Body of pancreas (tissue), 4 donors: Measurements from ENCODE around the gene DNM3. TPM values are rescaled to one million over a fixed set of nuclear protein-coding genes. Genes with fewer than 3 reads are reported as not detected.

Experiments used
- ATAC-seq: fragments of 150-250 bp; one replicate; pipeline ENCODE4 v1.9.1; 2016
- DNase-seq, 4 donors: peaks; one replicate each; pipeline ENCODE4 v3.0.0-alpha.2; 2019
- H3K27ac ChIP-seq, 4 donors: fragments of 200-600 bp; sonication (generic); 1 replicate in 3 of 4; 2 replicates in 1 of 4; pipeline versions ENCODE4 v1.5.1 to v1.6.1; 2016 to 2019; ENCODE audit warnings: mild to moderate bottlenecking in 1 of 4, mixed read lengths in 1 of 4, moderate library complexity in 1 of 4
- H3K27me3 ChIP-seq, 2 donors: fragments of 200-600 bp; sonication (generic); one replicate each; pipeline ENCODE4 v1.6.0; 2016; ENCODE audit warnings: mild to moderate bottlenecking in 1 of 2
- H3K36me3 ChIP-seq, 2 donors: fragments of 200-600 bp; sonication (generic); replicated peaks in 1 of 2; 2 replicates each; pipeline ENCODE4 v1.5.1; 2016; ENCODE audit warnings: low read depth in 2 of 2; ENCODE audit not compliant: insufficient read depth in 1 of 2
- H3K4me1 ChIP-seq: fragments of 200-600 bp; sonication (generic); one replicate; pipeline ENCODE4 v1.6.0; 2016
- H3K4me3 ChIP-seq, 2 donors: fragments of 200-600 bp; sonication (generic); 1 replicate in 1 of 2; 2 replicates in 1 of 2; pipeline ENCODE4 v1.5.1; 2016 to 2019
- H3K9me3 ChIP-seq, 3 donors: fragments of 200-600 bp; sonication (generic); 1 replicate in 2 of 3; 2 replicates in 1 of 3; pipeline ENCODE4 v1.5.1; 2016
- CTCF ChIP-seq, 7 experiments: fragments of 450-650 bp in 4 of 7; fragments of 200-600 bp in 3 of 7; sonication (generic) in 3 of 7; IDR thresholded peaks; one replicate each; pipeline ENCODE4 v1.5.1; 2016 to 2019; ENCODE audit warnings: antibody characterized with exemption in 7 of 7
- POLR2A ChIP-seq, 3 donors: fragments of 450-650 bp; IDR thresholded peaks; one replicate each; pipeline ENCODE4 v1.6.1; 2016; ENCODE audit warnings: antibody characterized with exemption in 3 of 3, mild to moderate bottlenecking in 2 of 3
- WGBS, 2 donors: methylation state at CpG; one replicate each; pipeline ENCODE4 v1.1.5; 2017; 5-methylcytosine and 5-hydroxymethylcytosine counted together
- intact Hi-C: fragments of 100-400 bp; cut with DNase I; formaldehyde crosslinking; loops from one replicate; pipeline ENCODE4 v1.15.1; 2023
- total RNA-seq, 2 donors: library from RNA; depleted of rRNA; stranded (reverse); fragments of >200 nt; gene quantifications; one replicate each; pipeline ENCODE4 v1.1.0, GENCODE V29; 2016

DNM3 gene
- total RNA-seq, 2 donors from 2014 or later = 2.9 to 4.0 TPM

GRCh38 chr1:172254521-172255222 lies 413.4 kb downstream of the DNM3 start:
- DNase-seq = no peak

GRCh38 chr1:172255223-172255560 lies 413.9 kb downstream of the DNM3 start:
- Histone ChIP-seq H3K27me3 (no peaks in the 10 kb centered on the region), H3K9me3 (peaks cover 0 to 3% (median 0%) of the 10 kb centered on the region in 3 donors), H3K27ac (no peak overlapping the region), H3K4me1 (peaks cover 11% of the 10 kb centered on the region), H3K36me3 (no peaks in the 10 kb centered on the region), H3K4me3 (no peak overlapping the region)
- no peak for ATAC-seq
- intact Hi-C loops = no loop called here
- no peak for DNase-seq
- no peak for TF ChIP-seq POLR2A (IDR thresholded peaks at IDR 0.05)
- TF ChIP-seq CTCF (IDR thresholded peaks at IDR 0.05) = no peak

More at GRCh38 chr1:172254521-172255222, 413.4 kb downstream of the DNM3 start:
- Histone ChIP-seq H3K27ac (no peak overlapping the region), H3K4me3 (no peak overlapping the region), H3K9me3 (peaks cover 0 to 1% (median 0%) of the 10 kb centered on the region in 3 donors), H3K36me3 (no peaks in the 10 kb centered on the region), H3K4me1 (peaks cover 11% of the 10 kb centered on the region), H3K27me3 (no peaks in the 10 kb centered on the region)
- TF ChIP-seq CTCF (IDR thresholded peaks at IDR 0.05) (no peak), POLR2A (IDR thresholded peaks at IDR 0.05) (no peak)
- intact Hi-C loops = no loop called here
- ATAC-seq = no peak
- WGBS, 2 donors = 72 to 73% methylated on average over 3 of the region's 3 CpGs

GRCh38 chr1:172265905-172266304 lies 424.6 kb downstream of the DNM3 start:
- Histone ChIP-seq H3K4me1 (peaks cover 41% of the 10 kb centered on the region), H3K9me3 (no peaks in the 10 kb centered on the region), H3K27ac (no peak overlapping the region), H3K4me3 (no peak overlapping the region), H3K36me3 (no peaks in the 10 kb centered on the region), H3K27me3 (no peaks in the 10 kb centered on the region)
- DNase-seq (no peak), ATAC-seq (no peak)
- intact Hi-C loops = no loop called here
- TF ChIP-seq POLR2A (IDR thresholded peaks at IDR 0.05) = no peak
- no peak for TF ChIP-seq CTCF (IDR thresholded peaks at IDR 0.05)
- WGBS, 2 donors = 96 to 100% methylated on average over 1 of the region's 1 CpG

GRCh38 chr1:172266528-172267174 lies 425.4 kb downstream of the DNM3 start:
- TF ChIP-seq CTCF (IDR thresholded peaks at IDR 0.05) (no peak), POLR2A (IDR thresholded peaks at IDR 0.05) (no peak)
- DNase-seq (no peak), ATAC-seq (no peak)
- no peaks in the 10 kb centered on the region for H3K9me3 ChIP-seq
- H3K27me3 ChIP-seq = no peaks in the 10 kb centered on the region
- H3K36me3 ChIP-seq = no peaks in the 10 kb centered on the region
- 78 to 85% methylated on average over 1 of the region's 1 CpG for WGBS, 2 donors
- no peak overlapping the region for H3K4me3 ChIP-seq
- H3K27ac ChIP-seq = no peak overlapping the region
- intact Hi-C loops = no loop called here
- peaks cover 43% of the 10 kb centered on the region for H3K4me1 ChIP-seq

- intact Hi-C loops = no loop called here
- TF ChIP-seq CTCF (IDR thresholded peaks at IDR 0.05) (no peak), POLR2A (IDR thresholded peaks at IDR 0.05) (no peak)
- no peak overlapping the region for H3K4me3 ChIP-seq
- DNase-seq (no peak), ATAC-seq (no peak)
- peak overlapping the region; percentile 49 to 81 (median 64) for H3K27ac ChIP-seq
- no peaks in the 10 kb centered on the region for H3K36me3 ChIP-seq
- H3K9me3 ChIP-seq = no peaks in the 10 kb centered on the region
- peaks cover 49% of the 10 kb centered on the region for H3K4me1 ChIP-seq
- H3K27me3 ChIP-seq = no peaks in the 10 kb centered on the region
- WGBS, 2 donors = 54 to 63% methylated on average over 3 of the region's 3 CpGs
Observed at GRCh38 chr1:172268237-172268636, 426.9 kb downstream of the DNM3 start.
